Tibial nerve (tissue), 4 donors: Measurements from ENCODE around the gene EBF4.

Experiments used
- EP300 ChIP-seq, 2 donors: sonication (generic); formaldehyde crosslinking; IDR thresholded peaks; one replicate each; pipeline ENCODE4 v1.6.1; 2017; ENCODE audit warnings: antibody characterized with exemption in 2 of 2, mild to moderate bottlenecking in 1 of 2
- POLR2A ChIP-seq, 2 donors: fragments of 450-650 bp; IDR thresholded peaks; one replicate each; pipeline ENCODE4 v1.6.1; 2017; ENCODE audit warnings: antibody characterized with exemption in 2 of 2, mild to moderate bottlenecking in 2 of 2, moderate library complexity in 2 of 2
- TF ChIP-seq, protein P1 (sequence below), 5 experiments: fragments of 200-600 bp in 3 of 5; fragments of 450-650 bp in 2 of 5; sonication (generic) in 3 of 5; IDR thresholded peaks; one replicate each; pipeline ENCODE4 v1.5.1; 2016 to 2019; ENCODE audit warnings: antibody characterized with exemption in 5 of 5, mild to moderate bottlenecking in 3 of 5, moderate library complexity in 2 of 5

DNA sequence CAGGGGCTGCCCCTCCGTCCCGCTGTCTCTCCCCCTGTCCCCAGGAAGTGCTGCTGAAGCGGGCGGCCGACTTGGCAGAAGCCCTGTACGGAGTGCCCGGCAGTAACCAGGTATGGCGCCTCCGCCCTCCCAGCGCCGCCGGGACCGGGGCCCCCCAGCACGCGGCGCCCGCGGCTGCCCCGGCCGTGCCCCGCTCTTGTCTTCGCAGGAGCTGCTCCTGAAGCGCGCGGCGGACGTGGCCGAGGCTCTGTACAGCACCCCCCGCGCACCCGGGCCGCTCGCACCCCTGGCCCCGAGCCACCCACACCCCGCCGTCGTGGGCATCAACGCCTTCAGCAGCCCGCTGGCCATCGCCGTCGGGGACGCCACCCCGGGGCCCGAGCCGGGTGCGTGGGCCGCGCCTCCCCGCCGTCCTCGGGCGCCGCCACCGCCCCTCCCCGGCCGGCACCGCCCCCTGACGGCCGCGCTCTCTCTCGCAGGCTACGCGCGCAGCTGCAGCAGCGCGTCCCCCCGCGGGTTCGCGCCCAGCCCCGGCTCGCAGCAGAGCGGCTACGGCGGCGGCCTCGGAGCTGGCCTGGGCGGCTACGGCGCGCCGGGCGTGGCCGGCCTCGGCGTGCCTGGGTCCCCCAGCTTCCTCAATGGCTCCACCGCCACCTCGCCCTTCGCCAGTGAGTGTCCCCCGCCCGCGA, 59.4 kb downstream of the EBF4 start:
- TF ChIP-seq POLR2A (IDR thresholded peaks at IDR 0.05) (no peak), EP300 (IDR thresholded peaks at IDR 0.05) (no peak)
- TF ChIP-seq, protein P1, sequence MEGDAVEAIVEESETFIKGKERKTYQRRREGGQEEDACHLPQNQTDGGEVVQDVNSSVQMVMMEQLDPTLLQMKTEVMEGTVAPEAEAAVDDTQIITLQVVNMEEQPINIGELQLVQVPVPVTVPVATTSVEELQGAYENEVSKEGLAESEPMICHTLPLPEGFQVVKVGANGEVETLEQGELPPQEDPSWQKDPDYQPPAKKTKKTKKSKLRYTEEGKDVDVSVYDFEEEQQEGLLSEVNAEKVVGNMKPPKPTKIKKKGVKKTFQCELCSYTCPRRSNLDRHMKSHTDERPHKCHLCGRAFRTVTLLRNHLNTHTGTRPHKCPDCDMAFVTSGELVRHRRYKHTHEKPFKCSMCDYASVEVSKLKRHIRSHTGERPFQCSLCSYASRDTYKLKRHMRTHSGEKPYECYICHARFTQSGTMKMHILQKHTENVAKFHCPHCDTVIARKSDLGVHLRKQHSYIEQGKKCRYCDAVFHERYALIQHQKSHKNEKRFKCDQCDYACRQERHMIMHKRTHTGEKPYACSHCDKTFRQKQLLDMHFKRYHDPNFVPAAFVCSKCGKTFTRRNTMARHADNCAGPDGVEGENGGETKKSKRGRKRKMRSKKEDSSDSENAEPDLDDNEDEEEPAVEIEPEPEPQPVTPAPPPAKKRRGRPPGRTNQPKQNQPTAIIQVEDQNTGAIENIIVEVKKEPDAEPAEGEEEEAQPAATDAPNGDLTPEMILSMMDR (IDR thresholded peaks at IDR 0.05), result peak in 2 of 5 experiments; percentile 7 to 19
